MCF 10A (cell line): Measurements from ENCODE around the gene ERC2. TPM values are rescaled to one million over a fixed set of nuclear protein-coding genes. Genes with fewer than 3 reads are reported as not detected.

ENCODE experiments used
- BruUV-seq: library from RNA; stranded (reverse); fragments of 400-500 nt; replicated peaks from 2 replicates; lab custom pipeline; 2021; lab: Mats Ljungman, UMichigan
- CTCF ChIA-PET: fragments of 300-600 bp; sonication (Branson Sonifier 250); formaldehyde crosslinking; extraction: SDS; loops from one replicate; lab custom pipeline; 2021; ENCODE audit warnings: antibody characterized with exemption, inconsistent platforms; lab: Yijun Ruan, JAX
- POLR2A ChIA-PET: fragments of 300-600, 350-650 bp; sonication (Branson Sonifier 250); formaldehyde crosslinking; extraction: SDS; loops from one replicate; lab custom pipeline; 2020; ENCODE audit warnings: antibody characterized with exemption, inconsistent platforms; lab: Yijun Ruan, JAX
- DNase-seq: peaks from one replicate; pipeline ENCODE4 v3.0.0-alpha.2; 2018; ENCODE audit not compliant: unreplicated experiment
- H3K27ac Mint-ChIP-seq: one replicate; pipeline ENCODE4 v1.8.0; 2022; ENCODE audit warnings: mild to moderate bottlenecking, low read depth, mixed read lengths; ENCODE audit not compliant: unreplicated experiment
- H3K27me3 Mint-ChIP-seq: one replicate; pipeline ENCODE4 v1.8.0; 2022; ENCODE audit warnings: mixed read lengths; ENCODE audit not compliant: insufficient read depth, unreplicated experiment
- H3K36me3 Mint-ChIP-seq: one replicate; pipeline ENCODE4 v1.8.0; 2022; ENCODE audit warnings: mild to moderate bottlenecking, moderate library complexity, mixed read lengths; ENCODE audit not compliant: insufficient read depth, unreplicated experiment
- H3K4me1 Mint-ChIP-seq: one replicate; pipeline ENCODE4 v1.8.0; 2022; ENCODE audit warnings: mixed read lengths; ENCODE audit not compliant: insufficient read depth, unreplicated experiment
- H3K4me3 Mint-ChIP-seq: one replicate; pipeline ENCODE4 v1.8.0; 2022; ENCODE audit warnings: mild to moderate bottlenecking, moderate library complexity, mixed read lengths; ENCODE audit not compliant: unreplicated experiment
- H3K9me3 Mint-ChIP-seq: one replicate; pipeline ENCODE4 v1.8.0; 2022; ENCODE audit warnings: mixed read lengths; ENCODE audit not compliant: unreplicated experiment
- intact Hi-C: fragments of 100-400 bp; cut with micrococcal nuclease; formaldehyde crosslinking; loops from 2 replicates; pipeline ENCODE4 v1.14.1; 2022
- total RNA-seq: library from RNA; stranded (reverse); gene quantifications from 2 replicates; pipeline ENCODE4 v1.2.3, GENCODE V29; 2022
- TF ChIP-seq, protein P1 (sequence below): fragments of 200-600 bp; IDR thresholded peaks from one replicate; pipeline ENCODE4 v1.8.0; 2022; ENCODE audit warnings: antibody characterized with exemption, mild to moderate bottlenecking; ENCODE audit not compliant: unreplicated experiment

ERC2 gene
- total RNA-seq, 1 experiment from 2014 or later: 0.42 TPM

DNA sequence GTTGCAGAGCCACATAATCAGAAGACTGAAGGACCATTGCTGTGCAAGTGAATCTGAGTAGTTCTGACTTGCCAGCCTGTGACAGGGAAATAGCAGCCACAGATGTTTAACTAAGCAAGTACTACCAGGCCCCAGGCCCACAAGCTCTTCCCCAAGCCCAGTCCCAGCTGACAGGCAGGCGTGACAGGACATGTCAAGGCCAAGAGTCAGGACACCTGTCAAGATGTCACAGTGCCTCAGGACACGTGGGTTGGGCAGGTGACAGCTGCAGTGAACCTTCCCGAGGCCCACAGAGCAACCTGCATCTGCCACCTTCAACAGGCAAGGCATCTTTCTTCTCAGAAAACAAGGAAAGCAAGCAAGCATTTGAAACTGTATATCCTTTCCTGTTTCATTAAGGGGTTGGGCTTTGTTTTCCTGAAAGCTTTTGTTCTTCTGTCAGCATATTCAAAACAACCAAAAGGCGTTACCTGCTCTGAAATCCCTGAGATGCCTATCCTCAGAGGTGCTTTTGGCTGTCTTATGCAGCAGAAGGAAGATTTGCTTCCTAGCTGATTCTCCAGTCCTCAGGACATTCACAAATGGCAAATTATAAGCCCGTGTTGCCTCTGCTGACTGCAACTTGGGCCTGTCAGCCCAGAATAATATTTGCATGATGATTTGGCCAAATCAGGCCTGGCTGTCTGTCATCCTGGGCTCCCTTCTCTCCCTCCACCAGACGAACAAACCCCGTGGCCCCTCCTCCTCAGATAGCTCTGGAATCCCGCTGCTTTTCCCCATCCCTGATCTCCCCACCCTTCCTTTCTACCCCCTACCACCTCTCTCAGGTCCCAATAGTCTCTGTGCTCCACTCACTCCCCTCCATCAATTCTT, 809.3 kb downstream of the ERC2 start:
- no TSS peak for BruUV-seq
- Mint-ChIP-seq H3K27me3 (no peaks in the 10 kb centered on the region), H3K36me3 (no peaks in the 10 kb centered on the region), H3K4me1 (peaks cover 10% of the 10 kb centered on the region), H3K27ac (no peak overlapping the region), H3K4me3 (no peak overlapping the region), H3K9me3 (no peaks in the 10 kb centered on the region)
- ChIA-PET POLR2A (interaction anchor here (1.3 to 1.7 kb wide), 2 partner anchors 9 to 10 kb away, joined by 3 to 4 read pairs; no protein-coding TSS in a partner anchor), CTCF (no interaction called here)
- TF ChIP-seq, protein P1, sequence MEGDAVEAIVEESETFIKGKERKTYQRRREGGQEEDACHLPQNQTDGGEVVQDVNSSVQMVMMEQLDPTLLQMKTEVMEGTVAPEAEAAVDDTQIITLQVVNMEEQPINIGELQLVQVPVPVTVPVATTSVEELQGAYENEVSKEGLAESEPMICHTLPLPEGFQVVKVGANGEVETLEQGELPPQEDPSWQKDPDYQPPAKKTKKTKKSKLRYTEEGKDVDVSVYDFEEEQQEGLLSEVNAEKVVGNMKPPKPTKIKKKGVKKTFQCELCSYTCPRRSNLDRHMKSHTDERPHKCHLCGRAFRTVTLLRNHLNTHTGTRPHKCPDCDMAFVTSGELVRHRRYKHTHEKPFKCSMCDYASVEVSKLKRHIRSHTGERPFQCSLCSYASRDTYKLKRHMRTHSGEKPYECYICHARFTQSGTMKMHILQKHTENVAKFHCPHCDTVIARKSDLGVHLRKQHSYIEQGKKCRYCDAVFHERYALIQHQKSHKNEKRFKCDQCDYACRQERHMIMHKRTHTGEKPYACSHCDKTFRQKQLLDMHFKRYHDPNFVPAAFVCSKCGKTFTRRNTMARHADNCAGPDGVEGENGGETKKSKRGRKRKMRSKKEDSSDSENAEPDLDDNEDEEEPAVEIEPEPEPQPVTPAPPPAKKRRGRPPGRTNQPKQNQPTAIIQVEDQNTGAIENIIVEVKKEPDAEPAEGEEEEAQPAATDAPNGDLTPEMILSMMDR: no peak
- intact Hi-C loops: no loop called here
- peak; percentile 9 for DNase-seq

DNA sequence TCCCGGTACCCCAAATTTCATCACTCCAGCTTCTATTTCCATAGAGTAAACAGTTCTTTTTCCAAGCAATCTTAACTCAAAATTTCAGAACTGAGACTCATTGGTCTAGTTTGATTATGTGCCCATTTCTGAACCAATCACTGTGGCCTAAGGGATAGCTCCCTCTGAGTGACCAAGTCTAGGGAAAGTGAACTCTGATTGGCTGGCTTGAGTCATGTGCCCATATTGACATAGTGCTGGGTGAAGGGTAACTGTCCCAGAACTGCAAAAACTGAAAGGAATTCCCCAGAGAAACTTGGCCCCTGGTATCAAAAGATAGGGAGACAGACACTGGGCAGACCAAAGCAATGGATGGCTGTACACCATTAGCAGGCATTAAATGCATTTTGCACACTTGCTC, 810.0 kb downstream of the ERC2 start:
- ChIA-PET POLR2A (interaction anchor here (1.3 to 1.7 kb wide), 2 partner anchors 10 to 11 kb away, joined by 3 to 4 read pairs; no protein-coding TSS in a partner anchor), CTCF (interaction anchor here (0.6 kb wide), 1 partner anchor 408 kb away, joined by 3 read pairs; no protein-coding TSS in a partner anchor)
- no peak for DNase-seq
- BruUV-seq: no TSS peak
- Mint-ChIP-seq H3K27me3 (no peaks in the 10 kb centered on the region), H3K9me3 (no peaks in the 10 kb centered on the region), H3K4me3 (no peak overlapping the region), H3K27ac (no peak overlapping the region), H3K36me3 (no peaks in the 10 kb centered on the region), H3K4me1 (peaks cover 10% of the 10 kb centered on the region)
- TF ChIP-seq, protein P1: no peak
- intact Hi-C loops: no loop called here

DNA sequence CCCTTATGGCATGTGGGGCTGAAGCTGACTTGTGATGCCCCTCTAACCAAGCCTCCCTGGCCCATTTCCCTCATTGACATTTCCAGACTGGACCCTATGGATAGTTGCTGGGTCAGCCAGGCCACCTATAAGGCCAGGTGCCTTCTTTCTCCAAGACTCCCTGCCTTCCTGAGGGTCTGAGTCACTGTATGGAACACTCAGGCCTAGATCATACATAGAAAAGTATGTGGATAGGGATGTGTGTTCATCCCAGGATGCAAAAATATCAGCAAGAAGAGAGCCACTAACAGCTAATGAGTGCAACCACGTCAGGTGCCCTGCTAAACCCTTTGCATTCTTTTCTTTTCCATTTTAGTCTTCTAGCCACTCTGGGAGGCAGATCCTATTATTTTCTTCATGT, 812.7 kb downstream of the ERC2 start:
- ChIA-PET CTCF (interaction anchor here (0.5 to 1.6 kb wide), 2 partner anchors 48 to 178 kb away, joined by 3 to 7 read pairs; no protein-coding TSS in a partner anchor), POLR2A (interaction anchor here (1.0 kb wide), 1 partner anchor 24 kb away, joined by 3 read pairs; no protein-coding TSS in a partner anchor)
- no peaks in the 10 kb centered on the region for H3K27me3 Mint-ChIP-seq
- intact Hi-C loops: no loop called here
- no peak for DNase-seq
- H3K36me3 Mint-ChIP-seq: no peaks in the 10 kb centered on the region
- no peak overlapping the region for H3K4me3 Mint-ChIP-seq
- no peaks in the 10 kb centered on the region for H3K4me1 Mint-ChIP-seq
- BruUV-seq: no TSS peak
- TF ChIP-seq, protein P1: no peak
- no peaks in the 10 kb centered on the region for H3K9me3 Mint-ChIP-seq
- H3K27ac Mint-ChIP-seq: no peak overlapping the region

DNA sequence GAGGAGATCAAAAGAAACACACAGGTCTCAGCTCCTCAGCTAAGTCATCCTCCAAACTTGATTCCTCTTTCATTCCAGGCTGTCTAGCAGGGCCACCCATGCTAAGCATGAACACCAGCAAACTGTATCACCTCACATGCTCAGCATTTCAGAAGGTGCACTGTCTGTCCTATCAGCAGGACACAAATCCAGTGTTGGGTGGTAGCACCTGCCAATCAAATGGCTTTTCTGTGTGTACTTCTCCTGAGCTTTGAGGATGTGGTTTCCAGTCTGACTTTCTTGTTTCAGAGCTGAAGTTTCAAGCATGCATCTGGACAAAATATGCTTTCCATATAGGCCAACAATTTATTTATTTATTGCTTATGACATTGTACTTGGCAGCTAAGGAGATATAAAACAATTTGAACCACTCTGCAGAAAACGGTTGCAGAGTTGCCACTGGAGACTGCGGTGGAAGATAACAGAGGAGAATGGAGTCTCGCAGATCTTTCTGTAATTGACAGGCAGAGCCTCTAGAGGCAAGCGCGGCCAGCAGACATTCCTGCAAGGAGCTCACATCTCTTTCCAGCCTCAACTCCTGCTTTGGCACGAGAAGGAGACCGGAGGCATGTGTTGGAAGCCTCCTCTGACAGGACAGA, 814.0 kb downstream of the ERC2 start:
- ChIA-PET POLR2A (no interaction called here), CTCF (interaction anchor here (0.5 kb wide), 1 partner anchor 64 kb away, joined by 3 read pairs; no protein-coding TSS in a partner anchor)
- Mint-ChIP-seq H3K27ac (no peak overlapping the region), H3K27me3 (no peaks in the 10 kb centered on the region), H3K36me3 (no peaks in the 10 kb centered on the region), H3K9me3 (no peaks in the 10 kb centered on the region), H3K4me3 (no peak overlapping the region), H3K4me1 (no peaks in the 10 kb centered on the region)
- TF ChIP-seq, protein P1: no peak
- intact Hi-C loops: no loop called here
- DNase-seq: no peak
- no TSS peak for BruUV-seq
